ENCODE results near the gene PAGR1.

DNA sequence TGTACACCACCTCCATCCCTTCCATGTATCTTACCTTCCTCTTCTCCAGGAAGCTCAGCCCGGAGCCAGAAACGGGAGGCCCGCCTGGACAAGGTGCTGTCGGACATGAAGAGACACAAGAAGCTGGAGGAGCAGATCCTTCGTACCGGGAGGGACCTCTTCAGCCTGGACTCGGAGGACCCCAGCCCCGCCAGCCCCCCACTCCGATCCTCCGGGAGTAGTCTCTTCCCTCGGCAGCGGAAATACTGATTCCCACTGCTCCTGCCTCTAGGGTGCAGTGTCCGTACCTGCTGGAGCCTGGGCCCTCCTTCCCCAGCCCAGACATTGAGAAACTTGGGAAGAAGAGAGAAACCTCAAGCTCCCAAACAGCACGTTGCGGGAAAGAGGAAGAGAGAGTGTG lies 3.6 kb downstream of the PAGR1 start:
- TF ChIP-seq GATA2 (IDR thresholded peaks at IDR 0.05; ENCODE audit: low read depth, low read length) = no peak
- TF ChIP-seq GATA3 (IDR thresholded peaks at IDR 0.05; ENCODE audit: low read depth, low read length) = no peak

Measured in SH-SY5Y (cell line).